Measurements from ENCODE around the gene P2RX2. TPM values are rescaled to one million over a fixed set of nuclear protein-coding genes. Genes with fewer than 3 reads are reported as not detected.

P2RX2 gene
- total RNA-seq, 1 donor from 2014 or later, result not detected

GRCh38 chr12:132605892-132606291 is 12.7 kb upstream of the P2RX2 start:
- H3K36me3 ChIP-seq (ENCODE audit: control insufficient read depth, insufficient read depth, low read length), result no peaks in the 10 kb centered on the region
- no peak overlapping the region for H3K4me3 ChIP-seq (ENCODE audit: low read depth, low read length)
- no peak for TF ChIP-seq CTCF (IDR thresholded peaks at IDR 0.05; ENCODE audit: insufficient read depth, low read length, poor library complexity, severe bottlenecking)
- DNase-seq (ENCODE audit: low read depth), result no peak
- peaks cover 59% of the 10 kb centered on the region for H3K27me3 ChIP-seq (ENCODE audit: control insufficient read depth, insufficient read depth, low read length)

GRCh38 chr12:132606466-132606865 is 12.1 kb upstream of the P2RX2 start:
- DNase-seq (ENCODE audit: low read depth), result no peak
- peaks cover 55% of the 10 kb centered on the region for H3K27me3 ChIP-seq (ENCODE audit: control insufficient read depth, insufficient read depth, low read length)
- H3K36me3 ChIP-seq (ENCODE audit: control insufficient read depth, insufficient read depth, low read length), result no peaks in the 10 kb centered on the region
- no peak for TF ChIP-seq CTCF (IDR thresholded peaks at IDR 0.05; ENCODE audit: insufficient read depth, low read length, poor library complexity, severe bottlenecking)
- H3K4me3 ChIP-seq (ENCODE audit: low read depth, low read length), result no peak overlapping the region

- Histone ChIP-seq H3K36me3 (ENCODE audit: control insufficient read depth, insufficient read depth, low read length) (no peaks in the 10 kb centered on the region), H3K4me3 (ENCODE audit: low read depth, low read length) (no peak overlapping the region), H3K27me3 (ENCODE audit: control insufficient read depth, insufficient read depth, low read length) (peaks cover 54% of the 10 kb centered on the region)
- TF ChIP-seq CTCF (IDR thresholded peaks at IDR 0.05; ENCODE audit: insufficient read depth, low read length, poor library complexity, severe bottlenecking), result no peak
- DNase-seq (ENCODE audit: low read depth), result no peak
Observed at GRCh38 chr12:132606927-132607326, 11.6 kb upstream of the P2RX2 start.

GRCh38 chr12:132608231-132609171 is 10.1 kb upstream of the P2RX2 start:
- TF ChIP-seq CTCF (IDR thresholded peaks at IDR 0.05; ENCODE audit: insufficient read depth, low read length, poor library complexity, severe bottlenecking), result no peak
- no peak for DNase-seq (ENCODE audit: low read depth)
- H3K4me3 ChIP-seq (ENCODE audit: low read depth, low read length), result no peak overlapping the region
- H3K36me3 ChIP-seq (ENCODE audit: control insufficient read depth, insufficient read depth, low read length), result no peaks in the 10 kb centered on the region
- H3K27me3 ChIP-seq (ENCODE audit: control insufficient read depth, insufficient read depth, low read length), result peaks cover 43% of the 10 kb centered on the region

- Histone ChIP-seq H3K27me3 (ENCODE audit: control insufficient read depth, insufficient read depth, low read length) (peaks cover 29% of the 10 kb centered on the region), H3K36me3 (ENCODE audit: control insufficient read depth, insufficient read depth, low read length) (no peaks in the 10 kb centered on the region), H3K4me3 (ENCODE audit: low read depth, low read length) (peak within 1 kb of the TSS; percentile 14)
- peak; percentile 54 for DNase-seq (ENCODE audit: low read depth)
- TF ChIP-seq CTCF (IDR thresholded peaks at IDR 0.05; ENCODE audit: insufficient read depth, low read length, poor library complexity, severe bottlenecking), result no peak
Observed at GRCh38 chr12:132610051-132610759, 8.4 kb upstream of the P2RX2 start, which contains the start of gene LRCOL1. Gene LRCOL1 (minus strand): TSS chr12:132610582. CDS start chr12:132606251, 4,331 bp downstream.

All from kidney epithelial cell (primary cell).